OCI-LY7 (cell line): ENCODE results near the gene FGFRL1. TPM values are rescaled to one million over a fixed set of nuclear protein-coding genes. Genes with fewer than 3 reads are reported as not detected.

ENCODE experiments used
- BruUV-seq: library from RNA; stranded (reverse); fragments of 400-500 nt; replicated peaks from 2 replicates; lab custom pipeline; 2021; lab: Mats Ljungman, UMichigan
- CTCF ChIA-PET: fragments of 300-600 bp; sonication (Branson Sonifier 250); formaldehyde crosslinking; loops from one replicate; lab custom pipeline; 2022; ENCODE audit warnings: antibody characterized with exemption; ENCODE audit not compliant: unreplicated experiment; lab: Charles Lee
- POLR2A ChIA-PET: fragments of 300-600 bp; sonication (Branson Sonifier 250); formaldehyde crosslinking; loops from one replicate; lab custom pipeline; 2022; ENCODE audit warnings: antibody characterized with exemption; lab: Charles Lee
- DNase-seq: peaks from one replicate; pipeline ENCODE4 v3.0.0-alpha.2; 2015; ENCODE audit warnings: low spot score
- H2AFZ ChIP-seq: fragments of 200-600 bp; sonication (generic), shearing (Covaris generic); 2 replicates; pipeline ENCODE4 v1.6.1; 2014; ENCODE audit warnings: mild to moderate bottlenecking, antibody characterized with exemption, low read length, moderate library complexity
- H3K27ac ChIP-seq: fragments of 200-600 bp; sonication (generic); 2 replicates; pipeline ENCODE4 v1.5.1; 2014; ENCODE audit warnings: mixed run types, low read depth, mild to moderate bottlenecking, moderate library complexity, low read length, inconsistent platforms; ENCODE audit not compliant: poor library complexity, severe bottlenecking
- H3K36me3 ChIP-seq: fragments of 200-600 bp; sonication (generic); 2 replicates; pipeline ENCODE4 v1.6.1; 2014; ENCODE audit warnings: mild to moderate bottlenecking, antibody characterized with exemption, low read length, moderate library complexity, mixed read lengths; ENCODE audit not compliant: insufficient read depth
- H3K4me1 ChIP-seq: fragments of 200-600 bp; sonication (generic); 2 replicates; pipeline ENCODE4 v1.5.1; 2014; ENCODE audit warnings: mild to moderate bottlenecking, low read length; ENCODE audit not compliant: insufficient read depth, poor library complexity, severe bottlenecking
- H3K4me2 ChIP-seq: fragments of 200-600 bp; sonication (generic); 2 replicates; pipeline ENCODE4 v1.6.1; 2014; ENCODE audit warnings: mild to moderate bottlenecking, low read length
- H3K4me3 ChIP-seq: fragments of 200-600 bp; sonication (generic); 2 replicates; pipeline ENCODE4 v1.5.1; 2014; ENCODE audit warnings: mild to moderate bottlenecking, low read depth, low read length; ENCODE audit not compliant: poor library complexity, severe bottlenecking
- H3K79me2 ChIP-seq: fragments of 200-600 bp; sonication (generic); 2 replicates; pipeline ENCODE4 v1.6.1; 2016; ENCODE audit warnings: low read depth, mild to moderate bottlenecking, low read length, moderate library complexity, mixed read lengths; ENCODE audit not compliant: insufficient read depth
- H3K9me2 ChIP-seq: fragments of 200-600 bp; sonication (generic); 2 replicates; pipeline ENCODE4 v1.6.1; 2016; ENCODE audit warnings: mild to moderate bottlenecking, low read length, mixed read lengths; ENCODE audit not compliant: insufficient read depth
- H3K9me3 ChIP-seq: fragments of 200-600 bp; sonication (generic); 2 replicates; pipeline ENCODE4 v1.6.1; 2014; ENCODE audit warnings: mild to moderate bottlenecking, mixed run types, low read length, mixed read lengths
- H4K20me1 ChIP-seq: fragments of 200-600 bp; sonication (generic); 2 replicates; pipeline ENCODE4 v1.6.1; 2014; ENCODE audit warnings: mild to moderate bottlenecking, antibody characterized with exemption, low read length, moderate library complexity, mixed read lengths; ENCODE audit not compliant: insufficient read depth
- CTCF ChIP-seq: fragments of 200-600 bp; sonication (generic); conservative IDR thresholded peaks from 2 replicates; pipeline ENCODE4 v1.5.1; 2014; ENCODE audit warnings: mild to moderate bottlenecking, antibody characterized with exemption, low read length, moderate library complexity, mixed read lengths
- EZH2phosphoT487 ChIP-seq: fragments of 200-600 bp; sonication (generic); IDR thresholded peaks from 2 replicates; pipeline ENCODE4 v1.6.1; 2018; ENCODE audit warnings: low read depth, borderline replicate concordance, mild to moderate bottlenecking, mixed run types, antibody characterized with exemption, low read length, moderate library complexity, mixed read lengths
- intact Hi-C: fragments of 100-400 bp; cut with micrococcal nuclease; formaldehyde crosslinking; loops from one replicate; pipeline ENCODE4 v1.10.0; 2022; ENCODE audit not compliant: unreplicated experiment
- total RNA-seq, 2 experiments: library from RNA; depleted of rRNA in 1 of 2; stranded (reverse); fragments of >200 nt in 1 of 2; shearing (Covaris generic) in 1 of 2; gene quantifications; 2 replicates each; pipeline ENCODE4 v1.2.3, GENCODE V29; 2014 to 2022

Gene FGFRL1
- total RNA-seq, 2 experiments from 2014 or later, result 1.4 to 2.7 TPM

GRCh38 chr4:1004071-1004418 lies 7.4 kb upstream of the FGFRL1 start:
- CTCF ChIA-PET, result no interaction called here
- DNase-seq, result no peak
- Histone ChIP-seq H3K4me1 (peaks cover 5% of the 10 kb centered on the region), H3K9me3 (no peaks in the 10 kb centered on the region), H4K20me1 (no peaks in the 10 kb centered on the region), H3K4me2 (no peak overlapping the region), H3K4me3 (no peak overlapping the region), H2AFZ (no peak overlapping the region), H3K9me2 (no peaks in the 10 kb centered on the region), H3K36me3 (no peaks in the 10 kb centered on the region), H3K27ac (no peak overlapping the region), H3K79me2 (no peaks in the 10 kb centered on the region)
- POLR2A ChIA-PET, result no interaction called here
- TF ChIP-seq CTCF (no peak), EZH2phosphoT487 (no peak)
- intact Hi-C loops, result no loop called here
- BruUV-seq, result no TSS peak

DNA sequence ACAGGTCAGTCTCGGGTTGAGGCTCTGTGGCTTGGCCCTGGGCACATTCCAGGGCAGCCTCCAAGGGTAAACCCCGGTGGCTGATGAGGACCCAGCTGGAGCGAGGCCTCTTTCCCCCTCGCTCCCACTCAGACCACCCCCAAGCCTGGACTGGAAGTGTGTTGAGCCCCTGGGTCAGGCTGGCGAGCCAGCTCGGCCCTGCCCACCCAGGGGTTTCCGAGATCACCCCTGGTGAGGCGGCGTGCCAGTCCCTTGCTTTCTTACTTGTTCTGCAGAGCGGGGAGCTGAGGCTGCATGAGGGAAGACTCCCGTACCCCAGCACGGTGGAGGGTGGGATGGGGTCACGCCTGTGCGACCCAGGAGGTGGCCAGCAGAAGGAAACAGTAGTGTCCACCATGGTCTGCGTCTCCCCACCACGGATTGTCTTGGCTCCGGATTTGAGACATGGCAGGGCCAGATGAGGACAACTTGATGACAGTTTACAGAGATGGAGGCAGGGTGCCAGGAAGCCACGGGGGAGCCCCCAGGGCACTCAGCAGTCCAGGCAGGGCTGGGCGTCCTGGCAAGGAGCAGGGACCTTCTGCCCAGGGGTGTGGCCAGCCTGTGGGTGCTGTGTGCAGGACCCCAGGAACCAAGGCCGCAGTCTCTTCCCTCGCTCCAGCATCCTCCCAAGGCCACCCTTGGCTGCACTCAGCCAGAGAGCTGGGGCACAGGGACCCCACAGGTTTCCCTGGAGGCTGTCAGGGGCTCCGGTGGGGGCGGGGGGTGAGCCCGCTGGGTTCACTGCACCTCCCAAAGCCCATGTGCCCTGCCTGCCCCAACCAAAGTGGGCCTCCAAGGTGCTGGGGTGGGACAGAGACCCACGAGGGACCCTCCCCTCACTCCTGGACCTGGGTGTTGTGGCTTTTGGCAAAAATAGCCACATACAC lies 6.6 kb upstream of the FGFRL1 start:
- Histone ChIP-seq H3K36me3 (no peaks in the 10 kb centered on the region), H3K9me2 (no peaks in the 10 kb centered on the region), H4K20me1 (no peaks in the 10 kb centered on the region), H3K9me3 (no peaks in the 10 kb centered on the region), H3K27ac (no peak overlapping the region), H3K79me2 (no peaks in the 10 kb centered on the region), H3K4me1 (peaks cover 9% of the 10 kb centered on the region), H2AFZ (no peak overlapping the region), H3K4me2 (no peak overlapping the region), H3K4me3 (no peak overlapping the region)
- CTCF ChIA-PET, result no interaction called here
- no TSS peak for BruUV-seq
- intact Hi-C loops, result no loop called here
- POLR2A ChIA-PET, result no interaction called here
- no peak for TF ChIP-seq EZH2phosphoT487
- TF ChIP-seq CTCF, result no peak
- DNase-seq, result no peak

GRCh38 chr4:1006856-1007255 lies 4.6 kb upstream of the FGFRL1 start:
- BruUV-seq, result no TSS peak
- POLR2A ChIA-PET, result no interaction called here

More at GRCh38 chr4:1006856-1007255, 4.6 kb upstream of the FGFRL1 start:
- Histone ChIP-seq H3K4me3 (no peak overlapping the region), H2AFZ (no peak overlapping the region), H3K4me1 (peaks cover 22% of the 10 kb centered on the region), H3K36me3 (no peaks in the 10 kb centered on the region), H4K20me1 (no peaks in the 10 kb centered on the region), H3K9me3 (no peaks in the 10 kb centered on the region), H3K9me2 (no peaks in the 10 kb centered on the region), H3K27ac (no peak overlapping the region), H3K79me2 (no peaks in the 10 kb centered on the region), H3K4me2 (no peak overlapping the region)
- TF ChIP-seq CTCF (no peak), EZH2phosphoT487 (no peak)
- intact Hi-C loops, result no loop called here
- CTCF ChIA-PET, result no interaction called here
- DNase-seq, result no peak
